ENCODE results near the gene TSSK2.

Gene TSSK2

GRCh38 chr22:19127329-19128008, 3.6 kb upstream of the TSSK2 start:
- POLR2A ChIA-PET (ENCODE audit: low non-redundant PET), result no interaction called here

DNA sequence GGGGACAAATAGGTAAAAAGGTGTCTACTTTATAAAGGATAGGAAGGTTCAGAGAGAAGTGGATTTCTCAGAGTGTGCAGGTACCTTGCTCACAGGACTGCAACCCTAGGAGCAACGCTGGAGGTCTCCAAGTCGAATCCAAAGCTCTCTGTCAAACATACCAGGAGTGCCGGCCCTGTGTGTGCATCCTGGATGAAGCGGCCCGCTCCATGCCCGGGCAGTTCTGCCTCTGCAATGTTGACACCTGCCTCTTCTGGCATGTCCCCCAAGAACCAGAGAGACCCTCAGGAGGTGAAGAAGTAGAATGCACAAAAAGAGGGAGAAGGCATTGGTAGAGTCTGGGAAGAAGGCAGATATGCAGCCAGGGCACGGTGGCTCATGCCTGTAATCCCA, 3.1 kb upstream of the TSSK2 start:
- H3K27ac ChIP-seq, result no peak overlapping the region
- TF ChIP-seq, protein P1, sequence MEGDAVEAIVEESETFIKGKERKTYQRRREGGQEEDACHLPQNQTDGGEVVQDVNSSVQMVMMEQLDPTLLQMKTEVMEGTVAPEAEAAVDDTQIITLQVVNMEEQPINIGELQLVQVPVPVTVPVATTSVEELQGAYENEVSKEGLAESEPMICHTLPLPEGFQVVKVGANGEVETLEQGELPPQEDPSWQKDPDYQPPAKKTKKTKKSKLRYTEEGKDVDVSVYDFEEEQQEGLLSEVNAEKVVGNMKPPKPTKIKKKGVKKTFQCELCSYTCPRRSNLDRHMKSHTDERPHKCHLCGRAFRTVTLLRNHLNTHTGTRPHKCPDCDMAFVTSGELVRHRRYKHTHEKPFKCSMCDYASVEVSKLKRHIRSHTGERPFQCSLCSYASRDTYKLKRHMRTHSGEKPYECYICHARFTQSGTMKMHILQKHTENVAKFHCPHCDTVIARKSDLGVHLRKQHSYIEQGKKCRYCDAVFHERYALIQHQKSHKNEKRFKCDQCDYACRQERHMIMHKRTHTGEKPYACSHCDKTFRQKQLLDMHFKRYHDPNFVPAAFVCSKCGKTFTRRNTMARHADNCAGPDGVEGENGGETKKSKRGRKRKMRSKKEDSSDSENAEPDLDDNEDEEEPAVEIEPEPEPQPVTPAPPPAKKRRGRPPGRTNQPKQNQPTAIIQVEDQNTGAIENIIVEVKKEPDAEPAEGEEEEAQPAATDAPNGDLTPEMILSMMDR (conservative IDR thresholded peaks at IDR 0.05; ENCODE audit: low read depth), result no peak
- POLR2A ChIA-PET (ENCODE audit: low non-redundant PET), result no interaction called here
- CTCF ChIA-PET, result no interaction called here
- DNase-seq (ENCODE audit: low spot score), result no peak

More at GRCh38 chr22:19127329-19128008, 3.6 kb upstream of the TSSK2 start:
- TF ChIP-seq, protein P1 (conservative IDR thresholded peaks at IDR 0.05; ENCODE audit: low read depth), result no peak
- DNase-seq (ENCODE audit: low spot score), result no peak
- no peak overlapping the region for H3K27ac ChIP-seq
- CTCF ChIA-PET, result no interaction called here

- peak overlapping the region; percentile 90 for H3K27ac ChIP-seq
- ChIA-PET POLR2A (ENCODE audit: low non-redundant PET) (no interaction called here), CTCF (no interaction called here)
- no peak for DNase-seq (ENCODE audit: low spot score)
- TF ChIP-seq, protein P1 (conservative IDR thresholded peaks at IDR 0.05; ENCODE audit: low read depth), result no peak
Observed at GRCh38 chr22:19128946-19129727, 2.0 kb upstream of the TSSK2 start.

- CTCF ChIA-PET, result no interaction called here
- TF ChIP-seq, protein P1 (conservative IDR thresholded peaks at IDR 0.05; ENCODE audit: low read depth), result no peak
- POLR2A ChIA-PET (ENCODE audit: low non-redundant PET), result no interaction called here
- DNase-seq (ENCODE audit: low spot score), result peak; percentile 72
- peak overlapping the region; percentile 90 for H3K27ac ChIP-seq
Observed at GRCh38 chr22:19129871-19130270, 1.2 kb upstream of the TSSK2 start.

GRCh38 chr22:19131685-19132015, 542 bp downstream of the TSSK2 start:
- no peak for DNase-seq (ENCODE audit: low spot score)
- ChIA-PET POLR2A (ENCODE audit: low non-redundant PET) (no interaction called here), CTCF (interaction anchor here (0.6 kb wide), 1 partner anchor 11 kb away, joined by 3 read pairs; no protein-coding TSS in a partner anchor)
- H3K27ac ChIP-seq, result peak overlapping the region; percentile 90
- TF ChIP-seq, protein P1 (conservative IDR thresholded peaks at IDR 0.05; ENCODE audit: low read depth), result no peak

DNA sequence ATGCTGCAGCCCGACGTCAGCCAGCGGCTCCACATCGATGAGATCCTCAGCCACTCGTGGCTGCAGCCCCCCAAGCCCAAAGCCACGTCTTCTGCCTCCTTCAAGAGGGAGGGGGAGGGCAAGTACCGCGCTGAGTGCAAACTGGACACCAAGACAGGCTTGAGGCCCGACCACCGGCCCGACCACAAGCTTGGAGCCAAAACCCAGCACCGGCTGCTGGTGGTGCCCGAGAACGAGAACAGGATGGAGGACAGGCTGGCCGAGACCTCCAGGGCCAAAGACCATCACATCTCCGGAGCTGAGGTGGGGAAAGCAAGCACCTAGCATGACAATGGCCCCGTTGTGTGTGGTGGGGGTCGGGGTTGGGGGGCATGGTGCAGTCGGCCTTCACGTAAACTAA, 1.0 kb downstream of the TSSK2 start:
- TF ChIP-seq, protein P1 (conservative IDR thresholded peaks at IDR 0.05; ENCODE audit: low read depth), result no peak
- POLR2A ChIA-PET (ENCODE audit: low non-redundant PET), result no interaction called here
- CTCF ChIA-PET, result no interaction called here
- no peak overlapping the region for H3K27ac ChIP-seq
- no peak for DNase-seq (ENCODE audit: low spot score)

All from RWPE1 (cell line).